Measurements from ENCODE around the gene ABCC1.

DNA sequence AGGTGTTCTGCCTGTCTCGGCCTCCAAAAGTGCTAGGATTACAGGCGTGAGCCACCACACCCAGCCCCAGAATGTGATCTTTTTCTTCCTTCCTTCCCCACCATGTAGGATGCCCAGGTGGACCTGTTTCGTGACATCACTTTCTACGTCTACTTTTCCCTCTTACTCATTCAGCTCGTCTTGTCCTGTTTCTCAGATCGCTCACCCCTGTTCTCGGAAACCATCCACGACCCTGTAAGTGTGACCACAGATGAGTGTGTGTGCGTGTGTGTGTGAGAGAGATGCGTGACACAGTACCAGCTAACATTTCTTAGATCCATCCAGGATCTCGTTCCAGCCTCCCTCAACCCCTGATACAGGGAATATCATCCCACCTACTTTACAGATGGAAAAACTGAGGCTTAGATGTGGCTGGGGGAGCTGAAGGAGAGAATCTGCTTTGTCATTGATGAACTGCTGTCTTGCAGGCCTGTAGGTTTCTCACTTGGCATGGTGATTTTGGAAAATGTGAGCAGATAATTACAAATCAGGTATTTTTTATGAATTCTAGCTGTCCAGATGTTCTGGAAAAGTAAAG, 67.1 kb downstream of the ABCC1 start:
- TF ChIP-seq, protein P1, sequence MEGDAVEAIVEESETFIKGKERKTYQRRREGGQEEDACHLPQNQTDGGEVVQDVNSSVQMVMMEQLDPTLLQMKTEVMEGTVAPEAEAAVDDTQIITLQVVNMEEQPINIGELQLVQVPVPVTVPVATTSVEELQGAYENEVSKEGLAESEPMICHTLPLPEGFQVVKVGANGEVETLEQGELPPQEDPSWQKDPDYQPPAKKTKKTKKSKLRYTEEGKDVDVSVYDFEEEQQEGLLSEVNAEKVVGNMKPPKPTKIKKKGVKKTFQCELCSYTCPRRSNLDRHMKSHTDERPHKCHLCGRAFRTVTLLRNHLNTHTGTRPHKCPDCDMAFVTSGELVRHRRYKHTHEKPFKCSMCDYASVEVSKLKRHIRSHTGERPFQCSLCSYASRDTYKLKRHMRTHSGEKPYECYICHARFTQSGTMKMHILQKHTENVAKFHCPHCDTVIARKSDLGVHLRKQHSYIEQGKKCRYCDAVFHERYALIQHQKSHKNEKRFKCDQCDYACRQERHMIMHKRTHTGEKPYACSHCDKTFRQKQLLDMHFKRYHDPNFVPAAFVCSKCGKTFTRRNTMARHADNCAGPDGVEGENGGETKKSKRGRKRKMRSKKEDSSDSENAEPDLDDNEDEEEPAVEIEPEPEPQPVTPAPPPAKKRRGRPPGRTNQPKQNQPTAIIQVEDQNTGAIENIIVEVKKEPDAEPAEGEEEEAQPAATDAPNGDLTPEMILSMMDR (IDR thresholded peaks at IDR 0.05) = no peak
- TF ChIP-seq TEAD4 (IDR thresholded peaks at IDR 0.05; ENCODE audit: borderline replicate concordance, insufficient read depth) = no peak
- no peak for TF ChIP-seq YY1 (IDR thresholded peaks at IDR 0.05; ENCODE audit: low read depth)
- TF ChIP-seq EP300 (IDR thresholded peaks at IDR 0.05; ENCODE audit: borderline replicate concordance in 1 of 2, low read depth in 1 of 2, low read length in 1 of 2) = no peak
- TF ChIP-seq IRF3 (IDR thresholded peaks at IDR 0.05; ENCODE audit: low read depth, low read length) = no peak
- no peak for TF ChIP-seq JUND (IDR thresholded peaks at IDR 0.05)
- TF ChIP-seq, protein P2, sequence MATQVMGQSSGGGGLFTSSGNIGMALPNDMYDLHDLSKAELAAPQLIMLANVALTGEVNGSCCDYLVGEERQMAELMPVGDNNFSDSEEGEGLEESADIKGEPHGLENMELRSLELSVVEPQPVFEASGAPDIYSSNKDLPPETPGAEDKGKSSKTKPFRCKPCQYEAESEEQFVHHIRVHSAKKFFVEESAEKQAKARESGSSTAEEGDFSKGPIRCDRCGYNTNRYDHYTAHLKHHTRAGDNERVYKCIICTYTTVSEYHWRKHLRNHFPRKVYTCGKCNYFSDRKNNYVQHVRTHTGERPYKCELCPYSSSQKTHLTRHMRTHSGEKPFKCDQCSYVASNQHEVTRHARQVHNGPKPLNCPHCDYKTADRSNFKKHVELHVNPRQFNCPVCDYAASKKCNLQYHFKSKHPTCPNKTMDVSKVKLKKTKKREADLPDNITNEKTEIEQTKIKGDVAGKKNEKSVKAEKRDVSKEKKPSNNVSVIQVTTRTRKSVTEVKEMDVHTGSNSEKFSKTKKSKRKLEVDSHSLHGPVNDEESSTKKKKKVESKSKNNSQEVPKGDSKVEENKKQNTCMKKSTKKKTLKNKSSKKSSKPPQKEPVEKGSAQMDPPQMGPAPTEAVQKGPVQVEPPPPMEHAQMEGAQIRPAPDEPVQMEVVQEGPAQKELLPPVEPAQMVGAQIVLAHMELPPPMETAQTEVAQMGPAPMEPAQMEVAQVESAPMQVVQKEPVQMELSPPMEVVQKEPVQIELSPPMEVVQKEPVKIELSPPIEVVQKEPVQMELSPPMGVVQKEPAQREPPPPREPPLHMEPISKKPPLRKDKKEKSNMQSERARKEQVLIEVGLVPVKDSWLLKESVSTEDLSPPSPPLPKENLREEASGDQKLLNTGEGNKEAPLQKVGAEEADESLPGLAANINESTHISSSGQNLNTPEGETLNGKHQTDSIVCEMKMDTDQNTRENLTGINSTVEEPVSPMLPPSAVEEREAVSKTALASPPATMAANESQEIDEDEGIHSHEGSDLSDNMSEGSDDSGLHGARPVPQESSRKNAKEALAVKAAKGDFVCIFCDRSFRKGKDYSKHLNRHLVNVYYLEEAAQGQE (IDR thresholded peaks at IDR 0.05; ENCODE audit: low read depth, low read length) = no peak
- no peak for TF ChIP-seq PBX3 (IDR thresholded peaks at IDR 0.05)
- no peak for TF ChIP-seq POLR2AphosphoS5 (IDR thresholded peaks at IDR 0.05; ENCODE audit: low read depth, low read length)
- TF ChIP-seq GABPA (IDR thresholded peaks at IDR 0.05; ENCODE audit: low read depth) = no peak
- no peak for TF ChIP-seq RAD21 (IDR thresholded peaks at IDR 0.05; ENCODE audit: low read length)

Data from SK-N-SH (cell line).